Measurements from ENCODE around the gene DDX10.

DNA sequence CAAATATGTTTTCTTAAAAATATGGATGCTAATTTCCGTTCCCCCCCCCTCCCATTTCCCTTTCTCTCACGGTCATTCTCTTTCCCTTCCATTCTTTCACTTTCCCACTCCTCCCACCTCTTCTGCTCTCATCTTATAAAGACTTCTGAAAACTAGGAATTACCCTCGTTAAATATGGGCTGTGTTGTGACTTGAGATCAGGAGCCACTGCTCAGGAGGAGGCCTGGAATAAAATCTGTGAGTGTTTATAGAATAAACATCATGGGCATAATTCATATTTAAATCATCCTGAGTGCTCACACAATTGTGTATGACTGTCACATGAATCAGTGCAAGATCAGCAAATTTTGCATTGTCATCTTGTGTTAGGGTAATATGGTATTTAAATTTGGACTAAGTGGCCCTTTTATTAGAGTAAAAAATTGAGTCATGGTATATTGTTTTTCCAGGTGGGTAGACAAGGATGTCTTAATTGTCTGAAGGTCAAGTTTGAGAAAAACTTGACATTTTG lies 208.0 kb downstream of the DDX10 start:
- TF ChIP-seq, protein P1, sequence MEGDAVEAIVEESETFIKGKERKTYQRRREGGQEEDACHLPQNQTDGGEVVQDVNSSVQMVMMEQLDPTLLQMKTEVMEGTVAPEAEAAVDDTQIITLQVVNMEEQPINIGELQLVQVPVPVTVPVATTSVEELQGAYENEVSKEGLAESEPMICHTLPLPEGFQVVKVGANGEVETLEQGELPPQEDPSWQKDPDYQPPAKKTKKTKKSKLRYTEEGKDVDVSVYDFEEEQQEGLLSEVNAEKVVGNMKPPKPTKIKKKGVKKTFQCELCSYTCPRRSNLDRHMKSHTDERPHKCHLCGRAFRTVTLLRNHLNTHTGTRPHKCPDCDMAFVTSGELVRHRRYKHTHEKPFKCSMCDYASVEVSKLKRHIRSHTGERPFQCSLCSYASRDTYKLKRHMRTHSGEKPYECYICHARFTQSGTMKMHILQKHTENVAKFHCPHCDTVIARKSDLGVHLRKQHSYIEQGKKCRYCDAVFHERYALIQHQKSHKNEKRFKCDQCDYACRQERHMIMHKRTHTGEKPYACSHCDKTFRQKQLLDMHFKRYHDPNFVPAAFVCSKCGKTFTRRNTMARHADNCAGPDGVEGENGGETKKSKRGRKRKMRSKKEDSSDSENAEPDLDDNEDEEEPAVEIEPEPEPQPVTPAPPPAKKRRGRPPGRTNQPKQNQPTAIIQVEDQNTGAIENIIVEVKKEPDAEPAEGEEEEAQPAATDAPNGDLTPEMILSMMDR (IDR thresholded peaks at IDR 0.05): no peak
- TF ChIP-seq POLR2A (IDR thresholded peaks at IDR 0.05; ENCODE audit: low read depth) (no peak), POLR2AphosphoS5 (IDR thresholded peaks at IDR 0.05) (no peak)
